Measurements from ENCODE around the gene ACACB.
"Not testable (repeated sequence)": the region's sequence is repeated elsewhere in the genome, so short reads cannot be mapped to it uniquely, and the experiment has no call there.

ACACB gene

GRCh38 chr12:109140560-109140959 lies 24.2 kb downstream of the ACACB start:
- no peak for DNase-seq (ENCODE audit: low read depth in 2 of 2)

- DNase-seq (ENCODE audit: low read depth in 2 of 2): no peak
Observed at GRCh38 chr12:109144224-109144623, 27.8 kb downstream of the ACACB start.

GRCh38 chr12:109147126-109147525 lies 30.7 kb downstream of the ACACB start:
- DNase-seq (ENCODE audit: low read depth in 2 of 2): not testable (repeated sequence)

GRCh38 chr12:109147954-109148353 lies 31.6 kb downstream of the ACACB start:
- no peak for DNase-seq (ENCODE audit: low read depth in 2 of 2)

- no peak for DNase-seq (ENCODE audit: low read depth in 2 of 2)
Observed at GRCh38 chr12:109150124-109150640, 33.8 kb downstream of the ACACB start.

GRCh38 chr12:109151457-109151856 lies 35.1 kb downstream of the ACACB start:
- no peak for DNase-seq (ENCODE audit: low read depth in 2 of 2)

- no peak for DNase-seq (ENCODE audit: low read depth in 2 of 2)
Observed at GRCh38 chr12:109153821-109154441, 37.5 kb downstream of the ACACB start.

GRCh38 chr12:109154451-109155438 lies 38.4 kb downstream of the ACACB start:
- DNase-seq (ENCODE audit: low read depth in 2 of 2): peak; percentile 57 to 67

- no peak for DNase-seq (ENCODE audit: low read depth in 2 of 2)
Observed at GRCh38 chr12:109156036-109156435, 39.6 kb downstream of the ACACB start.

GRCh38 chr12:109156586-109156985 lies 40.2 kb downstream of the ACACB start:
- DNase-seq (ENCODE audit: low read depth in 2 of 2): no peak

GRCh38 chr12:109157986-109158385 lies 41.6 kb downstream of the ACACB start:
- DNase-seq (ENCODE audit: low read depth in 2 of 2): no peak

- DNase-seq (ENCODE audit: low read depth in 2 of 2): no peak
Observed at GRCh38 chr12:109160433-109160832, 44.0 kb downstream of the ACACB start.

- DNase-seq (ENCODE audit: low read depth in 2 of 2): no peak
Observed at GRCh38 chr12:109160873-109161272, 44.5 kb downstream of the ACACB start.

GRCh38 chr12:109162551-109162950 lies 46.2 kb downstream of the ACACB start:
- no peak for DNase-seq (ENCODE audit: low read depth in 2 of 2)

- DNase-seq (ENCODE audit: low read depth in 2 of 2): no peak
Observed at GRCh38 chr12:109163167-109163566, 46.8 kb downstream of the ACACB start.

- DNase-seq (ENCODE audit: low read depth in 2 of 2): no peak
Observed at GRCh38 chr12:109165599-109165998, 49.2 kb downstream of the ACACB start.

- DNase-seq (ENCODE audit: low read depth in 2 of 2): no peak
Observed at GRCh38 chr12:109166371-109166770, 50.0 kb downstream of the ACACB start.

- no peak for DNase-seq (ENCODE audit: low read depth in 2 of 2)
Observed at GRCh38 chr12:109167781-109168180, 51.4 kb downstream of the ACACB start.

GRCh38 chr12:109169262-109169661 lies 52.9 kb downstream of the ACACB start:
- DNase-seq (ENCODE audit: low read depth in 2 of 2): no peak

- DNase-seq (ENCODE audit: low read depth in 2 of 2): no peak
Observed at GRCh38 chr12:109169686-109170085, 53.3 kb downstream of the ACACB start.

- no peak for DNase-seq (ENCODE audit: low read depth in 2 of 2)
Observed at GRCh38 chr12:109170324-109170723, 53.9 kb downstream of the ACACB start.

- not testable (repeated sequence) for DNase-seq (ENCODE audit: low read depth in 2 of 2)
Observed at GRCh38 chr12:109172787-109173186, 56.4 kb downstream of the ACACB start.

Measured in stimulated activated CD4-positive, alpha-beta T cell treated with anti-CD3 and anti-CD28 coated beads, Interleukin-1b, Interleukin-23, amount 100 ng/mL, for 1 hour (primary cell).